Fibroblast of mammary gland (primary cell): ENCODE measurements around the gene NKX2-1.
A peak's percentile ranks its signal among the peaks of the same experiment; 100 is the strongest.

Source experiments
- DNase-seq: peaks from one replicate; pipeline ENCODE4 v3.0.0-alpha.2; 2010; ENCODE audit warnings: low read depth
- H3K4me3 ChIP-seq: 2 replicates; pipeline ENCODE4 v1.5.1; 2011; ENCODE audit warnings: low read depth, mild to moderate bottlenecking, low read length, moderate library complexity; ENCODE audit not compliant: control insufficient read depth
- TF ChIP-seq, protein P1 (sequence below): conservative IDR thresholded peaks from 2 replicates; pipeline ENCODE4 v1.5.1; 2011; ENCODE audit warnings: low read depth, low read length, inconsistent platforms; ENCODE audit not compliant: control insufficient read depth, insufficient read depth

Gene NKX2-1

DNA sequence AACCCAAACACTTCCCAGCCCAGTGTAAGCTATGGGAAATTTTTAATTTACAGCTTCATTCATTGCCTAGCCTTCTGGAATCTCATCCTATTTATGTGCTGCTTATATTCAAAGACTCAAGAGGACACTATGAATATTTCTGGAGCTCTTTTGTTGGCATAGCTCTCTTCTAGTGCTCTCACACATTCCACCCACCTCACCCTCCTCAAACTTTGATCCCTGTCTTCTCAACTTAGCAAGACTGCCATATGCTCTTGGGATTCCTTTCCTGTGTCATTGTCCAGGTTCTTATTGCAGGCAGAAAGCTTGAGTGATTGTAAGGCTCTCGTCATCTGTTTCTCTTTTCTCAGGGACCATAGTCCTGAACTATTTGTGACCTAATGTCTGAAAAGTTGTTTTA, 18.0 kb upstream of the NKX2-1 start:
- TF ChIP-seq, protein P1, sequence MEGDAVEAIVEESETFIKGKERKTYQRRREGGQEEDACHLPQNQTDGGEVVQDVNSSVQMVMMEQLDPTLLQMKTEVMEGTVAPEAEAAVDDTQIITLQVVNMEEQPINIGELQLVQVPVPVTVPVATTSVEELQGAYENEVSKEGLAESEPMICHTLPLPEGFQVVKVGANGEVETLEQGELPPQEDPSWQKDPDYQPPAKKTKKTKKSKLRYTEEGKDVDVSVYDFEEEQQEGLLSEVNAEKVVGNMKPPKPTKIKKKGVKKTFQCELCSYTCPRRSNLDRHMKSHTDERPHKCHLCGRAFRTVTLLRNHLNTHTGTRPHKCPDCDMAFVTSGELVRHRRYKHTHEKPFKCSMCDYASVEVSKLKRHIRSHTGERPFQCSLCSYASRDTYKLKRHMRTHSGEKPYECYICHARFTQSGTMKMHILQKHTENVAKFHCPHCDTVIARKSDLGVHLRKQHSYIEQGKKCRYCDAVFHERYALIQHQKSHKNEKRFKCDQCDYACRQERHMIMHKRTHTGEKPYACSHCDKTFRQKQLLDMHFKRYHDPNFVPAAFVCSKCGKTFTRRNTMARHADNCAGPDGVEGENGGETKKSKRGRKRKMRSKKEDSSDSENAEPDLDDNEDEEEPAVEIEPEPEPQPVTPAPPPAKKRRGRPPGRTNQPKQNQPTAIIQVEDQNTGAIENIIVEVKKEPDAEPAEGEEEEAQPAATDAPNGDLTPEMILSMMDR = no peak
- no peak overlapping the region for H3K4me3 ChIP-seq
- no peak for DNase-seq

DNA sequence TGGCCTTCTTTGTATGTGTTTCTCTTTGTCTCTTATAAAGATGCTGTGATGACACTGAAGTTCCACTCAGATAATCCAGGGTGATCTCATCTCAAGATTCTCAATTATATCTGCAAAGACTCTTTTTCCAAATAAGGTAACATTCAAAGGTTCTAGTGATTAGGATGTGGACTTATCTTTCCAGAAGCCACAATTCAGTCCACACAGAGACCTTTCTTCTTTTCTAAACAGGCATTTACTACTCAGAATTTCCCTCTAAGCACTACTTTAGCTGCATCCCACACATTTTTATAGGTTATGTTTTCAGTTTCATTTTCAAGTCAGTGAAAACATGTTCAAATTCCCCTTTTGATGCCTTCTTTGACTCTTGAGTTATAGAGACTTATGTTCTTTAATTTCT, 9.0 kb upstream of the NKX2-1 start:
- H3K4me3 ChIP-seq = no peak overlapping the region
- TF ChIP-seq, protein P1 = no peak
- no peak for DNase-seq

DNA sequence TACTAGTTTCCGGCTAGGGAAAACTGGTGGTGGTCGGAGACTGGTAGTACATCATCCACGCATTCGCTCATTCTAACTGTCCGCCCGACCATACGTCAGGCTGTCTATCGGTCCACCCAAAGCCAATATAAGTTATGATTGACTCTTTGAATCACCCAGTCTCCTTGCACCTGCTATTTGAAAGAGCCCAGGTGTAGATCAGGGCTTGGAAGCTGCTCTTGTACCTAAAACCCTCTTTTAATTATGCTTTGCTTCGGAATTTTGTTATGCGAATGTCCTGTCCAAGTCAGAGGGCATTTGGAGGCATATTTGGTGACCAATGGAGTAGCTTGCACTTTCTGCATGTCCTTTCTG, 5.7 kb upstream of the NKX2-1 start:
- no peak overlapping the region for H3K4me3 ChIP-seq
- TF ChIP-seq, protein P1 = no peak
- no peak for DNase-seq

DNA sequence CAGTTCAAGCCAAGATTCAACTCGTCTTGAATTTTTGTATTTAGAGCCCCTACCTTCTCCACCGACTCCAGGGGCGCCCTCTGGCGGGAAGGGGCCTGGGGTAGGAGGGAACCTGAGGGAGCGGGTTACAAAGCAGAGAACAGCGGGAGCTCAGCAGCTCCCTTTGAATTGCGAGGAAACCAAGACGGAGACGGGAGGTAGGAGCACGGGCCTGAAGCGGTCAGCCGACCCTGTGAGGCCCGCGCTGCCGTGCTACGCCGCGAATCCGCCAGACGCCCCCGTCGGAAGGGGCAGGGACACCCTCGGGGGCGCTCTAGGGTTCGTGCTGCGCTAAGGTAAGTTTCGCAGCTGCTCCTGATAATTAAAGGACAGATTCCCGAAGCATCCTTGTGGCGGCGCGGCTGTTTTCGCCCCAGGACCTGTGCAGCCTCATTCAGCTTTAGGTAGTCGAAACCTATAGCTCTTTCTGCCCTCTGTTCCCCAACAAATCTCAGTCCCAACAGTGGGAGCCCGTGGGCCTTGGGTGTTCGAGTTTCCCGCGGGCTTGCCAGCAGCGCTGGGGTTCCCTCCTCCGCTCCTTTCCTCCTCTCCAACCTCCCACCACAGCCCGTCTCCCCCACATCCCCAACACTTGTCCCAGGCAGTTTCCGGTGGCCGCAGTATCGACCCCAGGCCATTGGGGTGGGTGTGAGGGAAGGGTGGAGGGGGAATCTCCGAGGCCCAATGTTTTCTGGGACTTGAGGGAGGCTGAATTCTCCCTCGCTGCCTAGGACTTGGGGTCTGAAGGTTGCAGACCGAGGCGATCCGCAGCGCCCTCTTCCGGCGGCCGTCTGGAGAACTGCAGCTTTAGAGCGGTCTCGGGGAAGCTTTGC, 5.1 kb upstream of the NKX2-1 start:
- H3K4me3 ChIP-seq = no peak overlapping the region
- TF ChIP-seq, protein P1 = peak; percentile 57
- peak; percentile 32 for DNase-seq

DNA sequence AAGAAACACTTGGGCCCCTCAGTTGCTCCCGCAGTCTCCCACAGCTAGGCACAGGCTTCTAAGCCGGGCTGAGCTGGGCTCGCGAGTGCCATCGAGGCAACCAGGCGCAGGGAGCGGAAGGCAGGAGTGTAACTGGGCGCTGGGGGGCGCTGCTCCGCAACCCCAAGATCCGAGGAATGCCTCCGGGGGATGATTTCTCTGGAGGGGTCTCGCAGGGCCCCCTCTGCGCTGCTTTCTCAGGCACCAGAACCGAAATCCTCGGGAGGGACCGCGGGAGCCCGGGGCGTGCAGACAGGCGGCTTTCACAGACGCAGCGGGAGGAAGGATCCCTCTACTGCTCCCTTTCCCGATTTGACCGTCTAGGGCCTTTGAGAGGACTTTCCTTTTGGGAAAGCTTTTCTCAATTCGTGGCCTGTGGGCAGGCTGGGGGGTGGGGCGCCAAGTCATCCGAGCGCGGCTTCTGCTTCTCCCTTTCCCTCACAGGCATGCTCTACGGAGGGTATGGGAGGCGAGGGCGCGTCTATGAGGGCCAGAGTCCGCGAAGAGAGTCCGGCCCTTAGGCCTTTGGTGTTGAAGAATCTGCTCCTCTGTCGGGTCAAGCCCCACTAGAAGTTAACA, 4.3 kb upstream of the NKX2-1 start:
- H3K4me3 ChIP-seq = no peak overlapping the region
- no peak for DNase-seq
- TF ChIP-seq, protein P1 = no peak

DNA sequence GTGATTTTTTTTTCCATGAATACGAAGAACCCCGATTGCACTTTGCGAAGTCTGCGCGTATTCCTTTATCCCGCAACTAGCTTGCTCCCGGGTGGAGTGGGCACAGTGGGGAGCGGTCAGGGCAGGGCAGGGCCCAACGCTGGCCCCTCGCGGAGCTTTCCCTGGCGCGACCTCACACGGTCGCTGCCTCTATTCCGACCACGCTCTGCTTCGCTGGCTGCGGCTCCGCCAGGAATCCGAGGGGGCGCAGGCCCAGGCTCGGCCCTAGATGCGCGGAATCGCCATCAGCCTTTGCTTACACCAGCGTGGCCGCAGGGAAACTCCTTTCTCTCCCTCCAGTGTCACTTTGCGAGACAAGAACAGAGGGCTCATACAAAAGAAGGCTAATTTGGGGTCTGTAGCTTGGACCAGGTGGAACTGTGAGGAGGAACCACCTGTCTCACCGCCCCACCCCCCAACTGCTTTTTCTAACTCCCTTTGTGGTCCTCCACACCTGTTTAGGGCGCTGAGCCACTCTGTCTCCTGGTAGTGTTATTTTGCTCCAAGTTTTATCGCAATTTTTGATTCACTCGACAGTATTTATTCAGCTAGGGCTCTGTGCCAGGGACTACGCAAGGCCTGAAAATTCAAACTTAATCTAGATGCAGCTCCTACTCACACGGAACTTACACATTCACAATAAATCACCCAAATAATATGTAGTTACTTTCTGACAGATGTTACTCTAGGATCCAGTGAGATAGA, 3.1 kb upstream of the NKX2-1 start:
- no peak overlapping the region for H3K4me3 ChIP-seq
- no peak for DNase-seq
- TF ChIP-seq, protein P1 = no peak
